Liver (tissue), 9 donors: ENCODE data around the gene RNASE7. TPM values are rescaled to one million over a fixed set of nuclear protein-coding genes. Genes with fewer than 3 reads are reported as not detected.

ENCODE experiments used
- DNase-seq: peaks from one replicate; pipeline ENCODE4 v3.0.0-alpha.2; 2017; ENCODE audit warnings: low spot score
- H3K27ac ChIP-seq, 2 donors: one replicate each; pipeline ENCODE4 v1.7.0; 2013; ENCODE audit warnings: inconsistent platforms in 2 of 2, low read length in 2 of 2, control low read depth in 1 of 2, low read depth in 1 of 2, mild to moderate bottlenecking in 1 of 2
- H3K27me3 ChIP-seq, 4 donors: one replicate each; pipeline versions ENCODE4 v1.6.1 to v1.7.0; 2013; ENCODE audit warnings: low read length in 3 of 4, inconsistent platforms in 1 of 4, mild to moderate bottlenecking in 1 of 4, moderate library complexity in 1 of 4; ENCODE audit not compliant: control insufficient read depth in 4 of 4, insufficient read depth in 4 of 4
- H3K36me3 ChIP-seq, 4 donors: one replicate each; pipeline versions ENCODE4 v1.6.1 to v1.7.0; 2013; ENCODE audit warnings: low read length in 3 of 4, mild to moderate bottlenecking in 3 of 4, low read depth in 1 of 4, moderate library complexity in 1 of 4; ENCODE audit not compliant: control insufficient read depth in 4 of 4, insufficient read depth in 3 of 4
- H3K4me1 ChIP-seq, 4 donors: one replicate each; pipeline versions ENCODE4 v1.6.1 to v1.7.0; 2013; ENCODE audit warnings: low read length in 3 of 4, mild to moderate bottlenecking in 3 of 4, moderate library complexity in 1 of 4; ENCODE audit not compliant: control insufficient read depth in 4 of 4, insufficient read depth in 4 of 4
- H3K4me3 ChIP-seq, 3 donors: one replicate each; pipeline versions ENCODE4 v1.6.1 to v1.7.0; 2013; ENCODE audit warnings: low read length in 3 of 3, control low read depth in 1 of 3, low read depth in 1 of 3, mild to moderate bottlenecking in 1 of 3
- H3K9ac ChIP-seq, 2 donors: one replicate each; pipeline ENCODE4 v1.7.0; 2013; ENCODE audit warnings: low read length in 2 of 2, mild to moderate bottlenecking in 2 of 2, moderate library complexity in 2 of 2, control low read depth in 1 of 2, low read depth in 1 of 2
- H3K9me3 ChIP-seq, 4 donors: one replicate each; pipeline versions ENCODE4 v1.6.1 to v1.7.0; 2013; ENCODE audit warnings: low read length in 3 of 4; ENCODE audit not compliant: control insufficient read depth in 4 of 4
- FOXA1 ChIP-seq: IDR thresholded peaks from 2 replicates; pipeline ENCODE4 v1.6.1; 2016; ENCODE audit warnings: antibody characterized with exemption
- GABPA ChIP-seq, 2 donors: IDR thresholded peaks in 1 of 2; conservative IDR thresholded peaks in 1 of 2; 2 replicates each; pipeline ENCODE4 v1.6.1; 2016; ENCODE audit warnings: antibody characterized with exemption in 2 of 2, mild to moderate bottlenecking in 1 of 2, moderate library complexity in 1 of 2
- HNF4A ChIP-seq, 2 donors: conservative IDR thresholded peaks; 2 replicates each; pipeline ENCODE4 v1.6.1; 2016; ENCODE audit warnings: antibody characterized with exemption in 2 of 2, mild to moderate bottlenecking in 2 of 2
- NR2F2 ChIP-seq: IDR thresholded peaks from 2 replicates; pipeline ENCODE4 v1.6.1; 2016; ENCODE audit warnings: antibody characterized with exemption
- RAD21 ChIP-seq, 2 donors: IDR thresholded peaks; 2 replicates each; pipeline ENCODE4 v1.6.1; 2016; ENCODE audit warnings: antibody characterized with exemption in 2 of 2, mild to moderate bottlenecking in 2 of 2
- SP1 ChIP-seq: IDR thresholded peaks from 2 replicates; pipeline ENCODE4 v1.6.1; 2018; ENCODE audit warnings: antibody characterized with exemption, mild to moderate bottlenecking
- TAF1 ChIP-seq: conservative IDR thresholded peaks from 2 replicates; pipeline ENCODE4 v1.6.1; 2016; ENCODE audit warnings: antibody characterized with exemption, mild to moderate bottlenecking
- WGBS: extraction: QIAGEN DNeasy Blood & Tissue Kit; methylation state at CpG from one replicate; pipeline ENCODE4 v1.1.7; 2013; 5-methylcytosine and 5-hydroxymethylcytosine counted together
- polyA plus RNA-seq, 2 donors: library from polyadenylated mRNA; stranded (reverse) in 1 of 2; unstranded in 1 of 2; fragments of 200-250 nt in 1 of 2; fragments of >200 nt in 1 of 2; fragmentation: Nextera tagmentation in 1 of 2; extraction: Ambion mirVana in 1 of 2; gene quantifications; one replicate each; pipeline versions ENCODE4 v1.2.1 to v1.2.3, GENCODE V29; 2013 to 2015
- total RNA-seq, 2 donors: library from RNA; depleted of rRNA; stranded (reverse); fragments of >200 nt; gene quantifications; one replicate each; pipeline ENCODE4 v1.2.3, GENCODE V29; 2014
- TF ChIP-seq, protein P1 (sequence below): IDR thresholded peaks from 2 replicates; pipeline ENCODE4 v1.6.1; 2016; ENCODE audit warnings: antibody characterized with exemption, mild to moderate bottlenecking
- TF ChIP-seq, protein P2 (sequence below): fragments of 150-350 bp; IDR thresholded peaks from 2 replicates; pipeline ENCODE4 v1.5.1; 2017; ENCODE audit warnings: improper control_type of control experiment, low read depth, low read length; ENCODE audit not compliant: missing input control
- donor health status: healthy.
- donor health status: healthy.
- donor health status: healthy.
- donor health status: healthy.
- donor health status: healthy.

The RNASE7 gene
- total and polyA plus RNA-seq, 4 donors = 0.11 to 0.33 (median 0.12) TPM; not detected in 1

DNA sequence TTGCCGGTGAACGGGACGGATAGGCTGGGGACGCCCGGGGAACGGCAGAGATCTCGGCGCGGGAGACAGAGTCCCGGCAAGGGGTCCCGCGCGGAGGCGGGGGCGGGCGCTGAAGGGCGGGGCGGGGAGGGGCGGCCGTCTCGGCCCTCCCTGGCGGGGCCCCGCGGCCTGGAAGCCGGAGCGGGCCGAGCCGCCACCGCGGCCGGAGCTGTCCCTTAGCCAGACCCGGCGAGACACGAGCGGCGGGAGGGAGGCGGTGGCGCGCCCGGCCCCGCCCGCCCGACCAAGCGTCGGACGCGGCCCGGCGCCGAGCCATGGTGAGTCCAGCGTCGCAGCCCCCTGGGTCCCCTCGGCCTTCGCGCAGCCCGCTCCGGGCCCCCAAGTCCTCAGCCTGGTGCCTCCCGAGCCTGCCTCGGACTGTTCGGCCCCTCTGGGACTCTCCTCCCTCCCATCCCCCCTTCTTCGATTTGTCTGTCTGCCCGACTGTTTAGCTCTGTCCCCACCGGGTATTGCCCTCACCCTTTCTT lies 28.0 kb downstream of the RNASE7 start, which contains the start of gene ARHGEF40:
Gene ARHGEF40, plus strand, starts transcription at position 222 of the 527 bp plus-strand sequence. Its CDS starts 93 bp downstream, at position 315.
- Histone ChIP-seq H3K27me3 (no peaks in the 10 kb centered on the region), H3K4me1 (peaks cover 9 to 59% (median 45%) of the 10 kb centered on the region in 4 donors)

DNA sequence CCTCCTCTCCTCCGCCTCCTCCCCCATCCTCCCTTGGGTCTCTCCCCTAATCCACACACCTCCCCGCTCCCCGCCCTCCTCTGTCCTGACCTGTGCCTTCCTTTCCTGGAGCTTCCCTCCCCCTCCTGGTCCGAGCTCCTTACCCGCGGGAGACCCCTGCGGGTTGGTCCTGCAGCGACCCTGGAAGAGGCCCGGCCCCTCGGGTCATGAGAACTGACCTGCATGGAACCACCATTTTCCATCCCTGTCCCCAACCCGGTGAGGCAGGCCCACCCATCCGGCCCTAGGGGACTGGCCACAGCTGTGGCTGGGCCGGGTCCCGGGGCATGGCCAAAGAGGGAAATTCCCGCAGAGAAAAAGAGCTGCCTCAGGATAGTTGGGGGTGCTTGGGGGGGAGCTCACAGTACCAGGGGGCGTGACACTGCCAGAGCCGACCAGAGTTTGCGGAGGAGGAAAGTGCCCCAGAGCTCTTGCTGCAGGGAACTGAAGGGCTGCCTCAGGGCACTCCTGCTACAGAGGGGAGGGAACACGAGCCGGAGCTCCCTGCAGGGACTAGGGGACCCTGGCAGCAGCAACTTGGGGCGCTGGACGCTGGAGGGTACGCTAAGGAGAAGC lies 28.6 kb downstream of the RNASE7 start:
- peaks cover 0 to 10% (median 5%) of the 10 kb centered on the region in 4 donors for H3K36me3 ChIP-seq
- no peaks in the 10 kb centered on the region for H3K9me3 ChIP-seq
- DNase-seq = peak; percentile 51
- TF ChIP-seq, protein P1, sequence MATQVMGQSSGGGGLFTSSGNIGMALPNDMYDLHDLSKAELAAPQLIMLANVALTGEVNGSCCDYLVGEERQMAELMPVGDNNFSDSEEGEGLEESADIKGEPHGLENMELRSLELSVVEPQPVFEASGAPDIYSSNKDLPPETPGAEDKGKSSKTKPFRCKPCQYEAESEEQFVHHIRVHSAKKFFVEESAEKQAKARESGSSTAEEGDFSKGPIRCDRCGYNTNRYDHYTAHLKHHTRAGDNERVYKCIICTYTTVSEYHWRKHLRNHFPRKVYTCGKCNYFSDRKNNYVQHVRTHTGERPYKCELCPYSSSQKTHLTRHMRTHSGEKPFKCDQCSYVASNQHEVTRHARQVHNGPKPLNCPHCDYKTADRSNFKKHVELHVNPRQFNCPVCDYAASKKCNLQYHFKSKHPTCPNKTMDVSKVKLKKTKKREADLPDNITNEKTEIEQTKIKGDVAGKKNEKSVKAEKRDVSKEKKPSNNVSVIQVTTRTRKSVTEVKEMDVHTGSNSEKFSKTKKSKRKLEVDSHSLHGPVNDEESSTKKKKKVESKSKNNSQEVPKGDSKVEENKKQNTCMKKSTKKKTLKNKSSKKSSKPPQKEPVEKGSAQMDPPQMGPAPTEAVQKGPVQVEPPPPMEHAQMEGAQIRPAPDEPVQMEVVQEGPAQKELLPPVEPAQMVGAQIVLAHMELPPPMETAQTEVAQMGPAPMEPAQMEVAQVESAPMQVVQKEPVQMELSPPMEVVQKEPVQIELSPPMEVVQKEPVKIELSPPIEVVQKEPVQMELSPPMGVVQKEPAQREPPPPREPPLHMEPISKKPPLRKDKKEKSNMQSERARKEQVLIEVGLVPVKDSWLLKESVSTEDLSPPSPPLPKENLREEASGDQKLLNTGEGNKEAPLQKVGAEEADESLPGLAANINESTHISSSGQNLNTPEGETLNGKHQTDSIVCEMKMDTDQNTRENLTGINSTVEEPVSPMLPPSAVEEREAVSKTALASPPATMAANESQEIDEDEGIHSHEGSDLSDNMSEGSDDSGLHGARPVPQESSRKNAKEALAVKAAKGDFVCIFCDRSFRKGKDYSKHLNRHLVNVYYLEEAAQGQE = no peak
- TF ChIP-seq NR2F2 (no peak), SP1 (no peak), TAF1 (no peak), FOXA1 (no peak), RAD21 (IDR thresholded peaks at IDR 0.05) (no peak), HNF4A (conservative IDR thresholded peaks at IDR 0.05) (no peak)
- TF ChIP-seq, protein P2, sequence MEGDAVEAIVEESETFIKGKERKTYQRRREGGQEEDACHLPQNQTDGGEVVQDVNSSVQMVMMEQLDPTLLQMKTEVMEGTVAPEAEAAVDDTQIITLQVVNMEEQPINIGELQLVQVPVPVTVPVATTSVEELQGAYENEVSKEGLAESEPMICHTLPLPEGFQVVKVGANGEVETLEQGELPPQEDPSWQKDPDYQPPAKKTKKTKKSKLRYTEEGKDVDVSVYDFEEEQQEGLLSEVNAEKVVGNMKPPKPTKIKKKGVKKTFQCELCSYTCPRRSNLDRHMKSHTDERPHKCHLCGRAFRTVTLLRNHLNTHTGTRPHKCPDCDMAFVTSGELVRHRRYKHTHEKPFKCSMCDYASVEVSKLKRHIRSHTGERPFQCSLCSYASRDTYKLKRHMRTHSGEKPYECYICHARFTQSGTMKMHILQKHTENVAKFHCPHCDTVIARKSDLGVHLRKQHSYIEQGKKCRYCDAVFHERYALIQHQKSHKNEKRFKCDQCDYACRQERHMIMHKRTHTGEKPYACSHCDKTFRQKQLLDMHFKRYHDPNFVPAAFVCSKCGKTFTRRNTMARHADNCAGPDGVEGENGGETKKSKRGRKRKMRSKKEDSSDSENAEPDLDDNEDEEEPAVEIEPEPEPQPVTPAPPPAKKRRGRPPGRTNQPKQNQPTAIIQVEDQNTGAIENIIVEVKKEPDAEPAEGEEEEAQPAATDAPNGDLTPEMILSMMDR = no peak
- WGBS = under 1% methylated on average over 23 of the region's 23 CpGs
- H3K4me1 ChIP-seq = peaks cover 9 to 56% (median 43%) of the 10 kb centered on the region in 4 donors
- peak overlapping the region; percentile 62 to 85 for H3K27ac ChIP-seq
- H3K4me3 ChIP-seq = peak overlapping the region; percentile 65 to 83 (median 77)
- H3K27me3 ChIP-seq = no peaks in the 10 kb centered on the region
- H3K9ac ChIP-seq = peak overlapping the region in 1 of 2 donors; percentile 56

More for the DNA sequence above, 28.0 kb downstream of the RNASE7 start, which contains the start of gene ARHGEF40:
- peaks cover 0 to 8% (median under 1%) of the 10 kb centered on the region in 4 donors for H3K36me3 ChIP-seq
- peak; percentile 51 for DNase-seq
- no peak for TF ChIP-seq HNF4A (conservative IDR thresholded peaks at IDR 0.05)
- TF ChIP-seq GABPA (IDR thresholded peaks at IDR 0.05 in 1 of 2, conservative IDR thresholded peaks at IDR 0.05 in 1 of 2) = no peak
- TF ChIP-seq, protein P2 = no peak
- peak within 1 kb of the TSS; percentile 65 to 83 (median 77) for H3K4me3 ChIP-seq
- no peaks in the 10 kb centered on the region for H3K9me3 ChIP-seq
- H3K9ac ChIP-seq = peak within 1 kb of the TSS in 1 of 2 donors; percentile 56
- WGBS = under 1% methylated on average over 63 of the region's 63 CpGs
- H3K27ac ChIP-seq = peak within 1 kb of the TSS; percentile 73 to 85
